Measurements from ENCODE around the gene OPCML. TPM values are rescaled to one million over a fixed set of nuclear protein-coding genes. Genes with fewer than 3 reads are reported as not detected.

OPCML gene
- total RNA-seq, 3 donors from 2014 or later (not counting 1 experiment from before 2014, with no cell fraction given), result not detected

GRCh38 chr11:132913886-132914285, 618.4 kb downstream of the OPCML start:
- H3K4me1 Mint-ChIP-seq, result no peaks in the 10 kb centered on the region
- DNase-seq (no peak), ATAC-seq (no peak)
- TF ChIP-seq, protein P1, sequence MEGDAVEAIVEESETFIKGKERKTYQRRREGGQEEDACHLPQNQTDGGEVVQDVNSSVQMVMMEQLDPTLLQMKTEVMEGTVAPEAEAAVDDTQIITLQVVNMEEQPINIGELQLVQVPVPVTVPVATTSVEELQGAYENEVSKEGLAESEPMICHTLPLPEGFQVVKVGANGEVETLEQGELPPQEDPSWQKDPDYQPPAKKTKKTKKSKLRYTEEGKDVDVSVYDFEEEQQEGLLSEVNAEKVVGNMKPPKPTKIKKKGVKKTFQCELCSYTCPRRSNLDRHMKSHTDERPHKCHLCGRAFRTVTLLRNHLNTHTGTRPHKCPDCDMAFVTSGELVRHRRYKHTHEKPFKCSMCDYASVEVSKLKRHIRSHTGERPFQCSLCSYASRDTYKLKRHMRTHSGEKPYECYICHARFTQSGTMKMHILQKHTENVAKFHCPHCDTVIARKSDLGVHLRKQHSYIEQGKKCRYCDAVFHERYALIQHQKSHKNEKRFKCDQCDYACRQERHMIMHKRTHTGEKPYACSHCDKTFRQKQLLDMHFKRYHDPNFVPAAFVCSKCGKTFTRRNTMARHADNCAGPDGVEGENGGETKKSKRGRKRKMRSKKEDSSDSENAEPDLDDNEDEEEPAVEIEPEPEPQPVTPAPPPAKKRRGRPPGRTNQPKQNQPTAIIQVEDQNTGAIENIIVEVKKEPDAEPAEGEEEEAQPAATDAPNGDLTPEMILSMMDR (IDR thresholded peaks at IDR 0.05), result no peak
- Histone ChIP-seq H3K27ac (ENCODE audit: low read length) (no peak overlapping the region), H3K27me3 (ENCODE audit: control insufficient read depth, insufficient read depth, low read length) (no peaks in the 10 kb centered on the region), H3K4me1 (ENCODE audit: control insufficient read depth, insufficient read depth, low read length) (no peaks in the 10 kb centered on the region), H3K36me3 (ENCODE audit: control insufficient read depth, insufficient read depth, low read length) (no peaks in the 10 kb centered on the region), H3K9me3 (ENCODE audit: control insufficient read depth, insufficient read depth, low read length) (no peaks in the 10 kb centered on the region), H3K4me3 (ENCODE audit: low read length) (no peak overlapping the region)
- H3K36me3 Mint-ChIP-seq, result no peaks in the 10 kb centered on the region
- H3K27ac Mint-ChIP-seq, result no peak overlapping the region
- H3K4me3 Mint-ChIP-seq, result no peak overlapping the region
- intact Hi-C loops (cut with micrococcal nuclease), result no loop called here
- no peaks in the 10 kb centered on the region for H3K27me3 Mint-ChIP-seq (ENCODE audit: low read depth in 2 of 2)
- 78% methylated on average over 7 of the region's 7 CpGs for WGBS (ENCODE audit: insufficient coverage)
- peaks cover 2 to 8% of the 10 kb centered on the region in 2 donors for H3K9me3 Mint-ChIP-seq

DNA sequence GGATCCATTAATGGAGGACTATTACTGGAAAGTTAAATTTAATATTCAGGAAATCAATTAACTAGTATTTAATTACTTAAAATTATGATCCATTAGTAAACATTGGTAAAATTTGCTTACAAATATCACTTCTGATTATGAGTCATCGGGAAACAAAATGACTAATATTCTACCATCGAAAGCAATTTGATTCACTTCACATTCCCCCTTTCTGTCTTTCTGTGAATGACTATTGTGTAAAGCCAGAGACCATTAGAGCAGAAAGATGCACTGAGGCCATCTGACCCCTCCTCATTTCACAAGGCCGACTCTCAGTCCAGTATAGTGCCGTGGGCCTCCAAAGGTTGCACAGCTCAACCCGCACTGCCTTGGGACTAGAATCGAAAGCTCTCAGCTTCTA, 619.0 kb downstream of the OPCML start:
- peaks cover 0 to 6% of the 10 kb centered on the region in 2 donors for H3K9me3 Mint-ChIP-seq
- no peaks in the 10 kb centered on the region for H3K4me1 Mint-ChIP-seq
- no peak overlapping the region for H3K4me3 Mint-ChIP-seq
- Histone ChIP-seq H3K4me3 (ENCODE audit: low read length) (no peak overlapping the region), H3K4me1 (ENCODE audit: control insufficient read depth, insufficient read depth, low read length) (no peaks in the 10 kb centered on the region), H3K27ac (ENCODE audit: low read length) (no peak overlapping the region), H3K36me3 (ENCODE audit: control insufficient read depth, insufficient read depth, low read length) (no peaks in the 10 kb centered on the region), H3K9me3 (ENCODE audit: control insufficient read depth, insufficient read depth, low read length) (no peaks in the 10 kb centered on the region), H3K27me3 (ENCODE audit: control insufficient read depth, insufficient read depth, low read length) (no peaks in the 10 kb centered on the region)
- WGBS (ENCODE audit: insufficient coverage), result 80% methylated on average over 5 of the region's 6 CpGs
- DNase-seq (no peak), ATAC-seq (no peak)
- no peaks in the 10 kb centered on the region for H3K36me3 Mint-ChIP-seq
- intact Hi-C loops (cut with micrococcal nuclease), result no loop called here
- H3K27ac Mint-ChIP-seq, result no peak overlapping the region
- no peaks in the 10 kb centered on the region for H3K27me3 Mint-ChIP-seq (ENCODE audit: low read depth in 2 of 2)
- TF ChIP-seq, protein P1 (IDR thresholded peaks at IDR 0.05), result no peak

- Histone ChIP-seq H3K9me3 (ENCODE audit: control insufficient read depth, insufficient read depth, low read length) (no peaks in the 10 kb centered on the region), H3K36me3 (ENCODE audit: control insufficient read depth, insufficient read depth, low read length) (no peaks in the 10 kb centered on the region), H3K4me1 (ENCODE audit: control insufficient read depth, insufficient read depth, low read length) (no peaks in the 10 kb centered on the region), H3K4me3 (ENCODE audit: low read length) (no peak overlapping the region), H3K27me3 (ENCODE audit: control insufficient read depth, insufficient read depth, low read length) (no peaks in the 10 kb centered on the region), H3K27ac (ENCODE audit: low read length) (no peak overlapping the region)
- H3K4me1 Mint-ChIP-seq, result no peaks in the 10 kb centered on the region
- TF ChIP-seq, protein P1 (IDR thresholded peaks at IDR 0.05), result no peak
- WGBS (ENCODE audit: insufficient coverage), result 72% methylated on average over 7 of the region's 7 CpGs
- ATAC-seq, result no peak
- intact Hi-C loops (cut with micrococcal nuclease), result no loop called here
- no peak overlapping the region for H3K27ac Mint-ChIP-seq
- peaks cover 0 to 3% of the 10 kb centered on the region in 2 donors for H3K9me3 Mint-ChIP-seq
- H3K36me3 Mint-ChIP-seq, result no peaks in the 10 kb centered on the region
- no peaks in the 10 kb centered on the region for H3K27me3 Mint-ChIP-seq (ENCODE audit: low read depth in 2 of 2)
- H3K4me3 Mint-ChIP-seq, result no peak overlapping the region
- no peak for DNase-seq
Measured at GRCh38 chr11:132911186-132911585, 621.1 kb downstream of the OPCML start.

- Histone ChIP-seq H3K4me1 (ENCODE audit: control insufficient read depth, insufficient read depth, low read length) (no peaks in the 10 kb centered on the region), H3K9me3 (ENCODE audit: control insufficient read depth, insufficient read depth, low read length) (no peaks in the 10 kb centered on the region), H3K27me3 (ENCODE audit: control insufficient read depth, insufficient read depth, low read length) (no peaks in the 10 kb centered on the region), H3K36me3 (ENCODE audit: control insufficient read depth, insufficient read depth, low read length) (no peaks in the 10 kb centered on the region), H3K27ac (ENCODE audit: low read length) (no peak overlapping the region), H3K4me3 (ENCODE audit: low read length) (no peak overlapping the region)
- ATAC-seq (no peak), DNase-seq (no peak)
- Mint-ChIP-seq H3K27ac (no peak overlapping the region), H3K4me3 (no peak overlapping the region), H3K9me3 (peaks cover 0 to 3% of the 10 kb centered on the region in 2 donors), H3K36me3 (no peaks in the 10 kb centered on the region), H3K27me3 (ENCODE audit: low read depth in 2 of 2) (no peaks in the 10 kb centered on the region), H3K4me1 (no peaks in the 10 kb centered on the region)
- intact Hi-C loops (cut with micrococcal nuclease), result no loop called here
- WGBS (ENCODE audit: insufficient coverage), result 79% methylated on average over 17 of the region's 18 CpGs
- TF ChIP-seq, protein P1 (IDR thresholded peaks at IDR 0.05), result no peak
Measured at GRCh38 chr11:132910011-132910760, 622.1 kb downstream of the OPCML start.

Data from natural killer cell (primary cell).